Activated T-helper 1 cell treated with anti-CD3 and anti-CD28 coated beads, Interleukin-2, amount 50 U/mL, for 16 hours (primary cell): ENCODE measurements around the gene CAB39L.
A peak's percentile ranks its signal among the peaks of the same experiment; 100 is the strongest.

Experiments
- DNase-seq, 2 donors: peaks; one replicate each; pipeline ENCODE4 v3.0.0-alpha.2; 2020; ENCODE audit warnings: low read depth in 1 of 2, low spot score in 1 of 2

The CAB39L gene

GRCh38 chr13:49443357-49443703 is 534 bp downstream of the CAB39L start:
- peak in 1 of 2 donors; percentile 4 for DNase-seq

- DNase-seq, result no peak
Observed at GRCh38 chr13:49441846-49442245, 2.0 kb downstream of the CAB39L start.

- no peak for DNase-seq
Observed at GRCh38 chr13:49441312-49441711, 2.6 kb downstream of the CAB39L start.

- no peak for DNase-seq
Observed at GRCh38 chr13:49439609-49440008, 4.3 kb downstream of the CAB39L start.

GRCh38 chr13:49437705-49438104 is 6.2 kb downstream of the CAB39L start:
- DNase-seq, result no peak

GRCh38 chr13:49436890-49437289 is 7.0 kb downstream of the CAB39L start:
- no peak for DNase-seq

GRCh38 chr13:49435992-49436391 is 7.9 kb downstream of the CAB39L start:
- DNase-seq, result no peak

GRCh38 chr13:49429121-49429520 is 14.7 kb downstream of the CAB39L start:
- DNase-seq, result no peak

GRCh38 chr13:49428041-49428763 is 15.7 kb downstream of the CAB39L start:
- DNase-seq, result no peak

GRCh38 chr13:49424011-49424560 is 19.8 kb downstream of the CAB39L start:
- DNase-seq, result no peak

- DNase-seq, result no peak
Observed at GRCh38 chr13:49421391-49421790, 22.5 kb downstream of the CAB39L start.

- DNase-seq, result no peak
Observed at GRCh38 chr13:49419276-49419675, 24.6 kb downstream of the CAB39L start.

- DNase-seq, result no peak
Observed at GRCh38 chr13:49418206-49418605, 25.7 kb downstream of the CAB39L start.

- no peak for DNase-seq
Observed at GRCh38 chr13:49417161-49417560, 26.7 kb downstream of the CAB39L start.

GRCh38 chr13:49412749-49413148 is 31.1 kb downstream of the CAB39L start:
- DNase-seq, result no peak

GRCh38 chr13:49411353-49411752 is 32.5 kb downstream of the CAB39L start:
- no peak for DNase-seq

GRCh38 chr13:49410477-49410876 is 33.4 kb downstream of the CAB39L start:
- DNase-seq, result no peak

GRCh38 chr13:49410006-49410405 is 33.9 kb downstream of the CAB39L start:
- no peak for DNase-seq

- no peak for DNase-seq
Observed at GRCh38 chr13:49409008-49409407, 34.9 kb downstream of the CAB39L start.

GRCh38 chr13:49407936-49408335 is 35.9 kb downstream of the CAB39L start:
- DNase-seq, result no peak

GRCh38 chr13:49407068-49407467 is 36.8 kb downstream of the CAB39L start:
- no peak for DNase-seq

- DNase-seq, result no peak
Observed at GRCh38 chr13:49404703-49405020, 39.2 kb downstream of the CAB39L start.

GRCh38 chr13:49403996-49404702 is 39.7 kb downstream of the CAB39L start:
- DNase-seq, result no peak
